ENCODE results near the gene PPP6R2. TPM values are rescaled to one million over a fixed set of nuclear protein-coding genes. Genes with fewer than 3 reads are reported as not detected.

PPP6R2 gene
- polyA plus RNA-seq, 3 donors = 25.1 to 41.1 (median 36.9) TPM

Other genes starting within 250 kb of the PPP6R2 start
- under 1 TPM; 0.34 to 0.46 (median 0.36) TPM for gene PANX2, start 172.6 kb upstream of the PPP6R2 start, polyA plus RNA-seq
- gene TRABD, start 157.4 kb upstream of the PPP6R2 start, polyA plus RNA-seq = 10 to 100 TPM; 25.8 to 79.1 (median 38.9) TPM
- gene SELENOO, start 142.3 kb upstream of the PPP6R2 start, polyA plus RNA-seq = 10 to 100 TPM; 21.3 to 22.3 (median 21.4) TPM
- gene TUBGCP6, start 98.3 kb upstream of the PPP6R2 start, polyA plus RNA-seq = 10 to 100 TPM; 30.9 to 33.9 (median 32.4) TPM
- 10 to 100 TPM; 23.7 to 30.9 (median 24.0) TPM for gene HDAC10, start 92.1 kb upstream of the PPP6R2 start, polyA plus RNA-seq
- 10 to 100 TPM in 2 of 3 donors, 1 to 10 TPM in 1; 4.7 to 17.6 (median 15.7) TPM for gene MAPK12, start 81.6 kb upstream of the PPP6R2 start, polyA plus RNA-seq
- gene MAPK11, start 72.9 kb upstream of the PPP6R2 start, polyA plus RNA-seq = 10 to 100 TPM in 2 of 3 donors, 1 to 10 TPM in 1; 7.9 to 47.1 (median 46.4) TPM
- 10 to 100 TPM; 41.6 to 80.4 (median 67.8) TPM for gene PLXNB2, start 35.7 kb upstream of the PPP6R2 start, polyA plus RNA-seq
- gene DENND6B, start 16.3 kb upstream of the PPP6R2 start, polyA plus RNA-seq = 1 to 10 TPM; 2.0 to 4.0 (median 2.5) TPM
- gene SBF1, start 131.7 kb downstream of the PPP6R2 start, polyA plus RNA-seq = 10 to 100 TPM; 36.5 to 41.9 (median 41.8) TPM
- 1 to 10 TPM in 1 of 3 donors, under 1 TPM in 1, not detected in 1; 0.31 to 6.1 TPM for gene ADM2, start 138.2 kb downstream of the PPP6R2 start, polyA plus RNA-seq
- under 1 TPM in 1 of 3 donors, not detected in 2; 0.38 TPM for gene MIOX, start 143.5 kb downstream of the PPP6R2 start, polyA plus RNA-seq
- 10 to 100 TPM; 49.6 to 95.8 (median 64.7) TPM for gene LMF2, start 164.4 kb downstream of the PPP6R2 start, polyA plus RNA-seq
- gene NCAPH2, start 164.9 kb downstream of the PPP6R2 start, polyA plus RNA-seq = 10 to 100 TPM; 23.6 to 35.0 (median 31.3) TPM
- 1 to 10 TPM; 2.2 to 8.8 (median 2.3) TPM for gene SCO2, start 182.3 kb downstream of the PPP6R2 start, polyA plus RNA-seq
- gene TYMP, start 186.7 kb downstream of the PPP6R2 start, polyA plus RNA-seq = 100 to 1,000 TPM in 1 of 3 donors, 10 to 100 TPM in 2; 49.1 to 162 (median 75.1) TPM
- gene KLHDC7B, start 202.6 kb downstream of the PPP6R2 start, polyA plus RNA-seq = under 1 TPM; 0.11 to 0.23 (median 0.21) TPM
- not detected for gene SYCE3, start 219.6 kb downstream of the PPP6R2 start, polyA plus RNA-seq
- gene CPT1B, start 235.1 kb downstream of the PPP6R2 start, polyA plus RNA-seq = 10 to 100 TPM; 13.4 to 30.4 (median 13.5) TPM
- 100 to 1,000 TPM in 1 of 3 donors, 10 to 100 TPM in 2; 39.2 to 137 (median 65.2) TPM for gene CHKB, start 239.5 kb downstream of the PPP6R2 start, polyA plus RNA-seq

Measured in adipose tissue (tissue), 3 donors.